Motor neuron (in vitro differentiated cells): ENCODE measurements around the gene NTSR2. TPM values are rescaled to one million over a fixed set of nuclear protein-coding genes. Genes with fewer than 3 reads are reported as not detected.

Experiments
- ATAC-seq, 8 experiments: fragments of 200-7000 bp; cut with Tn5 transposase; replicated peaks in 6 of 8; 2 replicates each; pipeline ENCODE4 v1.8.0; 2021; ENCODE audit warnings: mild to moderate bottlenecking in 8 of 8, moderate library complexity in 8 of 8
- H3K27ac ChIP-seq, 2 donors: fragments of 250-450 bp; sonication (Bioruptor Pico); 2 replicates each; pipeline ENCODE4 v1.9.0; 2021; ENCODE audit warnings: antibody characterized with exemption in 2 of 2, mild to moderate bottlenecking in 2 of 2, moderate library complexity in 1 of 2
- H3K4me1 ChIP-seq, 2 donors: fragments of 250-450 bp; sonication (Bioruptor Pico); replicated peaks in 1 of 2; 2 replicates each; pipeline ENCODE4 v1.6.1; 2021; ENCODE audit warnings: antibody characterized with exemption in 2 of 2, mild to moderate bottlenecking in 2 of 2, moderate library complexity in 1 of 2
- H3K4me3 ChIP-seq, 5 donors: fragments of 250-450 bp; sonication (Bioruptor Pico); 2 replicates each; pipeline ENCODE4 v1.9.0; 2021; ENCODE audit warnings: antibody characterized with exemption in 5 of 5, mild to moderate bottlenecking in 5 of 5, moderate library complexity in 4 of 5
- WGBS, 10 experiments: fragments of 450-650 bp; shearing (Covaris generic); methylation state at CpG; one replicate each; pipeline ENCODE4 v1.0.0; 2022; 5-methylcytosine and 5-hydroxymethylcytosine counted together
- in situ Hi-C, 9 experiments: fragments of 400-800 bp; cut with MboI; loops; one replicate each; pipeline ENCODE4 v1.15.0; 2021; ENCODE audit warnings: low sequenced_read_pairs in 9 of 9, low pct_unique_long_range_greater_than_20kb in 2 of 9; ENCODE audit not compliant: unreplicated experiment in 9 of 9
- total RNA-seq, 8 experiments: library from RNA; unstranded; fragments of 300-600 nt; gene quantifications; 2 replicates each; pipeline versions ENCODE4 v1.2.3 to v1.2.4, GENCODE V29; 2022

NTSR2 gene
- total RNA-seq, 8 experiments from 2014 or later, result 0.11 TPM; not detected in 7

DNA sequence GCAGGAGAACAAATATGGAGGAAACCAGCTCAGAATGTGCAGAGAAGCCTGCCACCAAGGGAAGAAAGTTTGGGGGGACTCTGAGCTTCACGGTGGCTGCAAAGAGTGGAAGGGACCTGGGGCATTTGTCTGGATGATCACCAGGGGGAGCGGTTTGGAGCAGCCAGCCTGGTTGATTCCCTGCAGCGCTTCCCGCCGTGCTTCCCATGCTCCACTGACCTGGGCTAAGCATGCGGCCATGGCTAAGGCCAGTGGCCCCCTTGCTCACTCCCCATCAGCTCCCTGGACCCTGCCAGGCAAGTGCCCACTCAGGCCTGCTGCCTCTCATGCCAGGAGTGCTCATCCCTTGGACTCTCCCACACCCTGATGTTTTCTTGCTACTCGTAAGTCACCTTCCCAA is 27.0 kb downstream of the NTSR2 start:
- 17 to 100% (median 93%) methylated on average over 1 to 6 of the region's 7 CpGs; no CpG with 5 or more reads in 3 of the 10 experiments for WGBS, 10 experiments
- H3K27ac ChIP-seq, result no peak overlapping the region
- in situ Hi-C loops, result no loop called here
- H3K4me3 ChIP-seq, result no peak overlapping the region
- no peak for ATAC-seq
- no peaks in the 10 kb centered on the region for H3K4me1 ChIP-seq

DNA sequence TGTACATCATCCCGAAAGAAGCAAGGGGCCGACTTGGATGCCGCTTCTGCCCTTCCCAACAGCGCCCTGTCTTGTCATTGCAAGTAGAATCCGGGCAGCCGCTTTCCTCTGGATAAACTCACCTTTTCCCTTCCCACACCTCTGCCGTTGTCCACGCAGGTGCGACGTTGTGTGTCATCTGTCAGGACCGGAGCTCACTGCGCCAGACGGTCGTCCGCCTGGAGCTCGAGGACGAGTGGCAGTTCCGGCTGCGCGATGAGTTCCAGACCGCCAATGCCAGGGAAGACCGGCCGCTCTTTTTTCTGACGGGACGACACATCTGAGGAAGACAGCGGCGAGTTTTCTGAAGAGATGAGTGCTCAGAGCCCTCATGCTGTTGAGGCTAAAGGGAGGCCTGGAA is 29.9 kb downstream of the NTSR2 start:
- 60 to 98% (median 87%) methylated on average over 2 to 19 of the region's 27 CpGs; no CpG with 5 or more reads in 7 of the 10 experiments for WGBS, 10 experiments
- no peak for ATAC-seq
- Histone ChIP-seq H3K27ac (no peak overlapping the region), H3K4me1 (no peaks in the 10 kb centered on the region), H3K4me3 (no peak overlapping the region)
- in situ Hi-C loops, result no loop called here

- 56 to 100% (median 83%) methylated on average over 1 to 3 of the region's 5 CpGs; no CpG with 5 or more reads in 5 of the 10 experiments for WGBS, 10 experiments
- H3K4me1 ChIP-seq, result no peaks in the 10 kb centered on the region
- H3K4me3 ChIP-seq, result no peak overlapping the region
- in situ Hi-C loops, result no loop called here
- no peak overlapping the region for H3K27ac ChIP-seq
- ATAC-seq, result no peak
Measured at GRCh38 chr2:11639503-11639902, 30.5 kb downstream of the NTSR2 start.

- H3K4me3 ChIP-seq, result no peak overlapping the region
- 89 to 100% (median 100%) methylated on average over 1 to 10 of the region's 15 CpGs; no CpG with 5 or more reads in 4 of the 10 experiments for WGBS, 10 experiments
- no peak overlapping the region for H3K27ac ChIP-seq
- in situ Hi-C loops, result no loop called here
- no peak for ATAC-seq
- H3K4me1 ChIP-seq, result no peaks in the 10 kb centered on the region
Measured at GRCh38 chr2:11637546-11637945, 32.4 kb downstream of the NTSR2 start.

DNA sequence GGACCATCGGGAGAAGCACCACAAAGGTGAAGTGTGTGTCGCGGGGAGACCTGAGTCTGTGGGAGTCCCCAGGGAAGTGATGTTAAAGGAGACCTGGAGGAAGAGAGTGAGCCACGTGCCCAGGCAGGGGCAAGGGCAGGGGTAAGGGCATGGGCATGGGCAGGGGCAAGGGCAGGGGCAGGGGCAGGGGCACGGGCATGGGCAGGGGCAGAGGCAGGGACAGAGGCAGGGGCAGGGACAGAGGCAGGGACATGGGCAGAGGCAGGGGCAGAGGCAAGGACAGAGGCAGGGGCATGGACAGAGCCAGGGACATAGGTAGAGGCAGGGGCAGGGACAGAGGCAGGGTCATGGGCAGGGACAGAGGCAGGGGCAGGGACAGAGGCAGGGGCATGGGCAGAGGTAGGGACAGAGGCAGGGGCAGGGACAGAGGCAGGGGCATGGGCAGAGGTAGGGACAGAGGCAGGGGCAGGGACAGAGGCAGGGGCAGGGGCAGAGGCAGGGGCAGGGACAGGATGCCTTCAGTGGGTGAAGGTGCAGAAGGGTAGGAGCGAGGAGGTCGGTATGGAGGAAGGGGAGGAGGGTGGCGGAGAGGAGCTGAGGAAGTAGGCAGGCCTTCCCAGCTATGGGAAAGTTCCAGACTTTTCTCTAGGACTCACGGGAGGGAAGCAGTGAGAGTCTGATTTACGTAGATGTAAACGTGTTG is 33.3 kb downstream of the NTSR2 start:
- ATAC-seq, result no peak
- no peak overlapping the region for H3K27ac ChIP-seq
- no peaks in the 10 kb centered on the region for H3K4me1 ChIP-seq
- in situ Hi-C loops, result no loop called here
- H3K4me3 ChIP-seq, result no peak overlapping the region
- WGBS, 10 experiments, result 20 to 100% (median 80%) methylated on average over 1 to 7 of the region's 11 CpGs; no CpG with 5 or more reads in 5 of the 10 experiments

DNA sequence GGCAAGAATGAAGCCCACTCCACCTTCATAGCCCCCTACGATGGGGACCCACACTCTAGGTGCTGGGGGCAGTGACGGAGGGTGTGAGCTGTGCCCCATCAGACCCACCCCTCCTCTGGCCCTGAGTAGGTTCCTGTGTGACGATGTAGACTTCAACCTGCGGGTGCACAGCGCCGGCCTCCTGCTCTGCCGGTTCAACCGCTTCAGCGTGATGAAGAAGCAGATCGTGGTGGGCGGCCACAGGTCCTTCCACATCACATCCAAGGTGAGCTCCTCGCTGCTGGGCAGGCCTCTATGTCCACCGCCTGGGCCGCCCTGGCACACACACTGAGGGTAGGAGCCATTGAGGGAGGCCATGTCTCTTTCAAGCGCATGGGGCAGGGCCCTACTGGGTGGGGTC is 34.9 kb downstream of the NTSR2 start:
- in situ Hi-C loops, result no loop called here
- WGBS, 10 experiments, result 66 to 100% (median 94%) methylated on average over 1 to 12 of the region's 15 CpGs; no CpG with 5 or more reads in 4 of the 10 experiments
- no peaks in the 10 kb centered on the region for H3K4me1 ChIP-seq

DNA sequence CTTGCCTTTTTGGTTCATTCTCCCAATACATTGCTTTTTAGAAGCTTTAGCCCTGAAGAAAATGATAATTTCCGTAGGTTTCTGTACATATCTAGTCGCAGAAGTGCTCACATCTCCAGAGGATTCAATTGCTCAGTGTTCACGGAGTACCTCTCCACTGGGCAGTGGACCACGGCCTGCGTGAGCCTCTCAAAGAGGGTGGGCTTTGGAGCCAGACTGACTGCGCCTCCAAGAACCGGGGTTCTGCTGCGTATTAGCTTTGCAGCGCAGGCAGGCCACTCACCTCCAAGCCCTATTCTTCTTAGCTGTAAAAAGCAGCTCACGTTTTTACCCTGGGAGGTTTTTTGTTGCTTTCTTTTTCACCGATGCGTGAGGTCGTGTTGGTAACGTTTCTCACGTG is 35.4 kb downstream of the NTSR2 start:
- no peak overlapping the region for H3K27ac ChIP-seq
- ATAC-seq, result no peak
- in situ Hi-C loops, result no loop called here
- WGBS, 10 experiments, result 0 to 100% (median 85%) methylated on average over 2 to 14 of the region's 15 CpGs; no CpG with 5 or more reads in 1 of the 10 experiments
- no peaks in the 10 kb centered on the region for H3K4me1 ChIP-seq
- no peak overlapping the region for H3K4me3 ChIP-seq

More for the DNA sequence above, 34.9 kb downstream of the NTSR2 start:
- H3K4me3 ChIP-seq, result no peak overlapping the region
- no peak overlapping the region for H3K27ac ChIP-seq
- no peak for ATAC-seq

DNA sequence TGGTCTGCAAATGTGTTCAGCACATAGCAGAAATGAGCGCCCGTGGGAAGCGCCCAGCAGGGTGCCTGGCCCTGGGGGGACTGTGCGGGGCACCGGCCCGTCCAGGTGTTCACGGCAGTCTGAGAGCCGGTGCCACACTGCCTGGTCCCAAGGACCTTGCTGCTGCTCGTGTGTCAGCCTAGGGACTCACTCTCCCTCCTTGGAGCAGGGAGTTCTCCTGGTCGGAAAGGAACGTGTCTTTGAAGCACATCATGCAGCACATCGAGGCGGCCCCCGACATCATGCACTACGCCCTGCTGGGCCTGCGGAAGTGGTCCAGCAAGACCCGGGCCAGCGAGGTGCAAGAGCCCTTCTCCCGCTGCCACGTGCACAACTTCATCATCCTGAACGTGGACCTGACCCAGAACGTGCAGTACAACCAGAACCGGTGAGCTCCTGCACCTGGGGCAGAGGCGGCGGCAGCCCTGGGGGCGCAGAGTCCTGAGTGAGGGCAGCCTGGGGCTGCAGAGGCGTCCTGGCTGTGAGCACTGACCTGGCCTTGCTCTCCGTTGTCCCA is 36.0 kb downstream of the NTSR2 start:
- no peak for ATAC-seq
- H3K4me1 ChIP-seq, result no peaks in the 10 kb centered on the region
- 27 to 100% (median 87%) methylated on average over 2 to 7 of the region's 28 CpGs; no CpG with 5 or more reads in 3 of the 10 experiments for WGBS, 10 experiments
- no peak overlapping the region for H3K4me3 ChIP-seq
- no peak overlapping the region for H3K27ac ChIP-seq
- in situ Hi-C loops, result no loop called here

GRCh38 chr2:11631462-11631861 is 38.5 kb downstream of the NTSR2 start:
- ATAC-seq, result peak in 3 of 8 experiments; percentile 37 to 91 (median 79)
- Histone ChIP-seq H3K27ac (no peak overlapping the region), H3K4me3 (no peak overlapping the region), H3K4me1 (no peaks in the 10 kb centered on the region)
- WGBS, 10 experiments, result 40 to 100% (median 90%) methylated on average over 1 to 5 of the region's 7 CpGs; no CpG with 5 or more reads in 1 of the 10 experiments
- in situ Hi-C loops, result no loop called here

- in situ Hi-C loops, result no loop called here
- no peak overlapping the region for H3K27ac ChIP-seq
- H3K4me1 ChIP-seq, result no peaks in the 10 kb centered on the region
- whole genome bisulfite sequencing, 10 experiments, result 52 to 100% (median 88%) methylated on average over 1 to 3 of the region's 4 CpGs; no CpG with 5 or more reads in 3 of the 10 experiments
- no peak overlapping the region for H3K4me3 ChIP-seq
- no peak for ATAC-seq
Measured at GRCh38 chr2:11630855-11631254, 39.1 kb downstream of the NTSR2 start.

DNA sequence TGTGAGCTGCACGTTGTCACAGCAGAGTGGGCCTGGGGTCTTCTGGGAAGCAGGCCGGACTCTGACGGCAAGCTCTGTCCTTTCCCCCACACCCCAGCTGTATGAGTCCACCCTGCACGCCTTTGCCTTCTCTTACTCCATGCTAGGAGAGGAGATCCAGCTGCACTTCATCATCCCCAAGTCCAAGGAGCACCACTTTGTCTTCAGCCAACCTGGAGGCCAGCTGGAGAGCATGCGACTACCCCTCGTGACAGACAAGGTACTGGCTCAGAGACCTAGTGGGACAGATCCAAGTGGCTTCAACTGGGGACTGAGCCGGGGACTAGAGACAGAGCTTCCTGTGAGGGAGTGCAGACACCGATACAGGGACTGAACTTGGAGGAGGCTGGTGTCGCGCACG is 40.1 kb downstream of the NTSR2 start:
- in situ Hi-C loops, result no loop called here

GRCh38 chr2:11629215-11629614 is 40.8 kb downstream of the NTSR2 start:
- Histone ChIP-seq H3K4me3 (no peak overlapping the region), H3K4me1 (no peaks in the 10 kb centered on the region), H3K27ac (no peak overlapping the region)
- no peak for ATAC-seq
- in situ Hi-C loops, result no loop called here
- 20 to 100% (median 87%) methylated on average over 1 to 7 of the region's 11 CpGs; no CpG with 5 or more reads in 2 of the 10 experiments for WGBS, 10 experiments

More for the DNA sequence above, 40.1 kb downstream of the NTSR2 start:
- no peaks in the 10 kb centered on the region for H3K4me1 ChIP-seq
- 35 to 100% (median 93%) methylated on average over 2 to 9 of the region's 11 CpGs; no CpG with 5 or more reads in 5 of the 10 experiments for WGBS, 10 experiments
- no peak overlapping the region for H3K4me3 ChIP-seq
- ATAC-seq, result no peak
- no peak overlapping the region for H3K27ac ChIP-seq

- Histone ChIP-seq H3K4me3 (no peak overlapping the region), H3K4me1 (no peaks in the 10 kb centered on the region), H3K27ac (no peak overlapping the region)
- WGBS, 10 experiments, result 20 to 100% (median 90%) methylated on average over 1 to 6 of the region's 9 CpGs; no CpG with 5 or more reads in 4 of the 10 experiments
- in situ Hi-C loops, result no loop called here
- no peak for ATAC-seq
Measured at GRCh38 chr2:11628675-11629074, 41.3 kb downstream of the NTSR2 start.
